ENCODE data around the gene RPLP1.

The RPLP1 gene

GRCh38 chr15:69499521-69500211, 47.0 kb downstream of the RPLP1 start:
- DNase-seq, result no peak

GRCh38 chr15:69500339-69500738, 47.7 kb downstream of the RPLP1 start:
- DNase-seq, result no peak

- no peak for DNase-seq
These were observed 48.8 kb downstream of the RPLP1 start for GRCh38 chr15:69501456-69501855.

GRCh38 chr15:69502470-69503045, 49.9 kb downstream of the RPLP1 start:
- no peak for DNase-seq

- DNase-seq, result no peak
These were observed 51.9 kb downstream of the RPLP1 start for GRCh38 chr15:69504352-69505040.
